Pancreas (tissue), 10 donors: Measurements from ENCODE around the gene GALNT10. TPM values are rescaled to one million over a fixed set of nuclear protein-coding genes. Genes with fewer than 3 reads are reported as not detected.

Experiments used
- ATAC-seq, 4 donors: fragments of 200-7000 bp; cut with Tn5 transposase; one replicate each; pipeline versions ENCODE4 v1.8.0 to v1.9.1; 2020; ENCODE audit warnings: mild to moderate bottlenecking in 4 of 4, moderate library complexity in 4 of 4
- DNase-seq, 6 donors: peaks; one replicate each; pipeline ENCODE4 v3.0.0-alpha.2; 2020
- FAIRE-seq: peaks from 2 replicates; lab custom pipeline; 2012; peaks lifted over from hg19 to GRCh38; lab: Jason Lieb, UNC
- H3K27ac ChIP-seq, 4 donors: fragments of 200-600 bp; sonication (generic); 1 replicate in 3 of 4; 2 replicates in 1 of 4; pipeline versions ENCODE4 v1.5.0 to v1.8.0; 2020
- H3K27me3 ChIP-seq, 4 donors: fragments of 200-600 bp; one replicate each; pipeline ENCODE4 v1.8.0; 2021
- H3K36me3 ChIP-seq, 3 donors: fragments of 200-600 bp; sonication (generic) in 1 of 3; one replicate each; pipeline versions ENCODE4 v1.5.0 to v1.8.0; 2020 to 2021
- H3K4me1 ChIP-seq, 3 donors: fragments of 200-600 bp; one replicate each; pipeline ENCODE4 v1.8.0; 2021
- H3K4me3 ChIP-seq, 4 donors: fragments of 200-600 bp; sonication (generic) in 2 of 4; one replicate each; pipeline versions ENCODE4 v1.5.0 to v1.8.0; 2020 to 2021
- H3K9me3 ChIP-seq, 4 donors: fragments of 200-600 bp; one replicate each; pipeline ENCODE4 v1.8.0; 2021
- CTCF ChIP-seq, 4 donors: fragments of 200-600 bp; sonication (generic) in 3 of 4; IDR thresholded peaks; one replicate each; pipeline versions ENCODE4 v1.5.0 to v1.8.0; 2021; ENCODE audit warnings: antibody characterized with exemption in 4 of 4
- WGBS, 2 donors: extraction: QIAGEN DNeasy Blood & Tissue Kit; methylation state at CpG; one replicate each; pipeline ENCODE4 v1.1.7; 2013; 5-methylcytosine and 5-hydroxymethylcytosine counted together
- intact Hi-C, 3 donors: fragments of 100-400 bp; cut with DNase I; formaldehyde crosslinking; loops; one replicate each; pipeline versions ENCODE4 v1.11.1 to v1.14.2; 2022
- polyA plus RNA-seq, 2 donors: library from polyadenylated mRNA; stranded (reverse); fragments of 200-250 nt; gene quantifications; one replicate each; pipeline ENCODE4 v1.2.3, GENCODE V29; 2013
- total RNA-seq, 6 donors: library from RNA; stranded (reverse); fragmentation: NEBNext Ultra II Directional in 4 of 6; extraction: Animal tissue kit (Norgen Biotek cat#: 25700) in 4 of 6; gene quantifications; one replicate each; pipeline versions ENCODE4 v1.2.1 to v1.2.4, GENCODE V29; 2021 to 2023
- donor health status: healthy with polysubstance abuse.
- donor health status: DM: no; HTN: no; CAD: no; lungs with moderate emphysema.
- donor health status: DM: no; HTN: no; CAD: no.
- donor health status: control.
- donor health status: control.
- donor health status: Bipolar disorder and iron deficiency.
- donor health status: DM: yes; HTN: yes; CAD: no.
- donor health status: DM: no; HTN: no; CAD: no.
- donor health status: DM: no; HTN: no; CAD: no.
- donor health status: DM: yes; HTN: yes; CAD: no.

GALNT10 gene
- total and polyA plus RNA-seq, 8 donors, result 4.4 to 23.1 (median 13.4) TPM

- Histone ChIP-seq H3K27me3 (no peaks in the 10 kb centered on the region), H3K27ac (no peak overlapping the region), H3K4me1 (peaks cover 0 to under 1% (median 0%) of the 10 kb centered on the region in 3 donors), H3K36me3 (no peaks in the 10 kb centered on the region), H3K9me3 (no peaks in the 10 kb centered on the region), H3K4me3 (no peak overlapping the region)
- TF ChIP-seq CTCF (IDR thresholded peaks at IDR 0.05), result no peak
- no peak for DNase-seq
- no peak for FAIRE-seq
- no peak for ATAC-seq
- intact Hi-C loops, result no loop called here
- WGBS, 2 donors, result 95 to 100% methylated on average over 1 of the region's 1 CpG
Observed at GRCh38 chr5:154429341-154429740, 238.8 kb downstream of the GALNT10 start.

- no peak overlapping the region for H3K27ac ChIP-seq
- no peaks in the 10 kb centered on the region for H3K9me3 ChIP-seq
- DNase-seq (no peak), ATAC-seq (no peak), FAIRE-seq (no peak)
- 72 to 82% methylated on average over 4 of the region's 4 CpGs for WGBS, 2 donors
- H3K36me3 ChIP-seq, result no peaks in the 10 kb centered on the region
- no peaks in the 10 kb centered on the region for H3K4me1 ChIP-seq
- no peaks in the 10 kb centered on the region for H3K27me3 ChIP-seq
- TF ChIP-seq CTCF (IDR thresholded peaks at IDR 0.05), result no peak
- no peak overlapping the region for H3K4me3 ChIP-seq
- intact Hi-C loops, result no loop called here
Observed at GRCh38 chr5:154430466-154430865, 239.9 kb downstream of the GALNT10 start.

GRCh38 chr5:154430961-154431630 is 240.6 kb downstream of the GALNT10 start:
- no peak for DNase-seq
- no peak for TF ChIP-seq CTCF (IDR thresholded peaks at IDR 0.05)
- Histone ChIP-seq H3K4me1 (no peaks in the 10 kb centered on the region), H3K9me3 (no peaks in the 10 kb centered on the region), H3K27me3 (no peaks in the 10 kb centered on the region), H3K27ac (no peak overlapping the region), H3K36me3 (no peaks in the 10 kb centered on the region), H3K4me3 (no peak overlapping the region)
- intact Hi-C loops, result no loop called here
- no peak for ATAC-seq
- FAIRE-seq, result no peak
- 74 to 90% methylated on average over 4 of the region's 4 CpGs for WGBS, 2 donors

GRCh38 chr5:154435226-154435625 is 244.7 kb downstream of the GALNT10 start:
- Histone ChIP-seq H3K9me3 (no peaks in the 10 kb centered on the region), H3K27me3 (no peaks in the 10 kb centered on the region), H3K27ac (no peak overlapping the region), H3K4me3 (no peak overlapping the region), H3K36me3 (peaks cover 0 to 9% (median 0%) of the 10 kb centered on the region in 3 donors), H3K4me1 (no peaks in the 10 kb centered on the region)
- DNase-seq (no peak), ATAC-seq (no peak), FAIRE-seq (no peak)
- 98 to 100% methylated on average over 3 of the region's 3 CpGs for WGBS, 2 donors
- TF ChIP-seq CTCF (IDR thresholded peaks at IDR 0.05), result no peak
- intact Hi-C loops, result no loop called here

GRCh38 chr5:154437281-154437965 is 246.9 kb downstream of the GALNT10 start:
- 90 to 95% methylated on average over 5 of the region's 5 CpGs for WGBS, 2 donors
- H3K4me3 ChIP-seq, result no peak overlapping the region
- TF ChIP-seq CTCF (IDR thresholded peaks at IDR 0.05), result no peak
- intact Hi-C loops, result no loop called here
- peaks cover 0 to 12% (median 0%) of the 10 kb centered on the region in 3 donors for H3K36me3 ChIP-seq
- FAIRE-seq, result no peak
- no peaks in the 10 kb centered on the region for H3K9me3 ChIP-seq
- H3K4me1 ChIP-seq, result no peaks in the 10 kb centered on the region
- no peak for DNase-seq
- no peaks in the 10 kb centered on the region for H3K27me3 ChIP-seq
- H3K27ac ChIP-seq, result no peak overlapping the region
- no peak for ATAC-seq
